AML-193 (cell line): ENCODE data around the gene L3MBTL4.
"Not testable (repeated sequence)": the region's sequence is repeated elsewhere in the genome, so short reads cannot be mapped to it uniquely, and the experiment has no call there.

Experiments
- DNase-seq, 2 experiments: peaks; one replicate each; lab custom pipeline; 2025; lab: John Stamatoyannopoulos, UW

L3MBTL4 gene

DNA sequence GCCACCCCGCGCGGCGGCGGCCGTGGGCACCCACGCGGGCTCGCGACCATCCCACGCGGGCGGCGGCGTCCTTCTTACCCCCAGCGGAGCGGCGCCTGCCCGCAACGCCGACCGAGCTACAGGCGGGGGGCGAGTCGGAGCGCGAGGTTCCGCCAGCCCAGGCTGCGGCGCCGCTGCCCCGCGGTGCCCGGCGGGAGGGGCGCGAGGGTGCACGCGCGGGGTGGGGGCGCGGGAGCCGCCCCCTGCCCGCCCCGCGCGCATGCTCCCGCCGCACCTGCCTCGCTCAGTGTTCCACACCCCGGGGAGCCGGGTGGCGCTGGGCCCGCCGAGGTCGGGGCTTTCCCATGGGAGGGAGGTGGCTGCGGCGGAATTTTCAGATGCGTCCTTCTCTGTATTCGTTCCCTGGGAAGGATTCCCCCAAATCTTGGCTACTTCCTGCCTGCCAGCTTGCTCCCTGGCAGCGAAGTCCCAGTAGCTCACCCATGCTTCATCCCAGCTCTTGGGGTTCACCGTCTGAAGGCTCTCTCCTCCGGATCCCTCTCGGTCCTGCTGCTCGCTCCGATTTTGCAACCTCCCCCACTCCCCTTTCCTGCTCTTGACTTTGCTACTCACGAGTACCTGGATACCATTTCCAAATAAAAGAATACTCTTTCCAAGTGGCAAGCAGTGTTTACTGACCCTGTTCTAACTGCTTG, at the start of gene L3MBTL4:
L3MBTL4 (minus strand) TSS at position 189 of the 695 bp plus-strand sequence. CDS start 103,286 bp downstream, outside the sequence.
- peak; percentile 22 to 46 for DNase-seq

DNA sequence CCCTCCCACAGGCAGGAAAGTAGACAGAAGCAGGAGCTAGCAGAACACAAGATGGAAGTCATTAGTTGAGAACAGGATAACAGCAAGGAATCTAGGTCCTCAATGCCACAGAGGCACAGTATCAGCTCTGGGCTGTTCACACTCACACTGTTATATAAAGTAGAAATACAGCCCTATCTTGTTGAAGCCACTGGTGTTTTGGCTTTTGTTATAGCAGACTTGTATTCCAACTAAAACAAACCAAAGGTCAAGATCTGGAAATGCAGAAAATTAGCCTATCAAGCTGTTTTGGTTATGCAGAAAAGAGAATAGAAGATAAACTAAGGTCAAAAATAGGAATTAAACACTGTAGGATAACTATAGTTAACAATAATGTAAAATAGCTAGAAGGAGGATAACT, 37.5 kb upstream of the L3MBTL4 start:
- DNase-seq: no peak

DNA sequence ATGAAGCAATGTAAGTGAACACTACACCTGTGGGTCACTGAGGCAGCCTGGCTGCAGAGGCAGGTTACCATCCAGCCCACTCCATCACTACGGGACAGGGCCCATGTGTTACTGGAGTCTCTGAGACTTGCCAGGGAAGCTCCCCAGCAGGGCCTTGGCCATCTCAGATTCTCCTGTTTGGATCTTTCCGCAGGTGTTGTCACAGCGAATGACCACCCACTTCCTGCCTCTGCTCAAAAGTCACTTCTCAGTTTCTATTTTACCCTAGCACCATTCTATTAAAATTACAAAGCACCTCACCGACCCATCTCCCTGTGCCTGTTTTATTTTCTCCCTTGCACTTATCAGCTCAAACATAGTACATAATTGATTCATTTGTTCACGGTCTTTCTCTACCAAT, 34.5 kb upstream of the L3MBTL4 start:
- no peak for DNase-seq

DNA sequence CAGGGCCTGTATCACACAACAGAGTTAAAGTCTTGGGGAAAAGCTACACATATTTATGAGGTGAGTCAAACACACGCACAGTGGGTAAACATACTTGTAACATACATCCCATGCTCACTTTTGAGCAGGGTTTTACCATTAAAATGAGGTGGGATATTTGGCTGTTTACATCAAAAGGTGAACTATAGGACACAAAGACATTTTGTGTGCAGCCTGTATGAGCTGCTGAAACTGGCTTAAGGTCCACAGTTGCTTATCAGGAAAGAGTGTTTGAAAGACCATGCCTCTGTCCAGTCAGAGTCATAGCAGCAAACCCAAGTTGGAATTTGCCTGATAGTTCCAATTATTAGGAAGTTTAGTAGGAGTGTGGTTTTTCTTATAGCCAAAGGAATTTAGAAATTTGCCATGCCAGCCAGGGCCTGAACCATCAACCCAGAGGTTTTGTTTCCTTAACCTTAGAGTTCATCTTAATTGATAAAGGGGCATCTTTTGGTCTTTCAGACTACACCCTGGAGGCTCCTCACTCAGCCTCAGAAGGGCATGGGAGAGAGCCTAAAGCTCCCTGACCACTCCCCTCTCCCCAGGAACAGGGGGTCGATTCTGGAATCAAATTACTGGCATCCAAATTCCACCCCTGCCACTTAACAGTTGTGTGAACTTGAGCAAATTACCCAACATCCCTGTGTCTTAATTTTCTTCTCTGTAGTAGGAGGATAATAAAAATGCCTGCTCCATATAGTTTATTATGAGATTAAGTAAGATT, 29.9 kb upstream of the L3MBTL4 start:
- no peak for DNase-seq

DNA sequence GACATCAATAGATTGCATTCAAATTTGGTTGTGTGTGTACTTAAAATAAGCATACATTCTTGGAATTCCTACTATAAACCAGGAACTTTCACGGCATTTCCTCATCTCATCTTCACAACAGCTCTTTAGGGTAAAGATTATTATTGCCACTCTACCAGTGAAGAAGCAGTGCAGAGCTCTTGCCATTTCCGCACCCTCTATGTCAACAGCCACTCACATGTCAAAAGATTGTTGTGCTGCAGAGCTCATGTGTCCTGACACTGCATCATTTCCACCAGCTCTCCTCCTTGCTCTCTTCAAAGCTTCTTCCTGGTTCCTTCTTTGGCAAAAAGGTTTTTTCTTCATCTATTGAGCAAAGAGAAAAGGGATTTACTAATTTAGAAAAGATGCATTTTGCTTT, 26.5 kb upstream of the L3MBTL4 start:
- DNase-seq: no peak

DNA sequence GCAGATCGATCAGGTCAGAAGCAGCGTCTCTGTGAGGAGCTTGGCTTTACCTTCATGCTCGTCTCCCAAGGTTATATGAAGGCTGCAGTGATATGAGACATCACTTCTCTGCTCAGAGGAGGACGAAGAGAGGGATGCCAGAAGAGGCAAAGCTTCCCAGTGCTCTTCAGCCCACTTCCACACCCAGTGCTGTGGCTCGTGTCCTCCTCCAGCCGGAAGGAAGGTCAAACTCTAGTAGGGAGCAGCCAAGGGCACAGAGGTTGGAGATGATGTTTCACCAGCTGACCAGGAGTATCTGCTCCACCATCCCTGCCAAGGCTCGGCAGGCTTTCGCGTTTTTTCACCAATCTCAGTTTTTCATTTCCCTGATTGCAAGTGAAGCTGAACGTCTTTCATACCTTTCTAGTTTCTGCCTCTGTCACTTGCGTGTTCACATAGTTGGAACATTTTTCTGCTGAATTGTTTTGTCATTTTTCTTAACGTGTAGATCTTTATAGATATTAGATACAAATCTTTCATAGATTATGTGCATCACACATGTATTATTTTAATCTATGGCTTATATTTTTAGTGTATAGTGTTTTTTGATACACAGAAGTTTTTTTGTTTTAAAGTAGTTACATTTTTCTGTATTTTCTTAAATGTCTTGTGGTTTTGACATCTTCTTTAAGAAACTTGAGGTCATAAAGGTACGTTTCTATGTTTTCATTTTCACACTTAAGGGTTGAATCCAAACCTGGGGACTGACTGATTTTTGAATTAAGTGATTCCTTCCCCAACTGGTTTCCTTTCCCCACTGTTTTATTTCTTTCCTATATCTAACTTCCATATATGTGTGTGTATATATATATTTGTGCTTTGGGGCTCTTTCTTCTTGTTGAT, 23.5 kb upstream of the L3MBTL4 start:
- no peak for DNase-seq

DNA sequence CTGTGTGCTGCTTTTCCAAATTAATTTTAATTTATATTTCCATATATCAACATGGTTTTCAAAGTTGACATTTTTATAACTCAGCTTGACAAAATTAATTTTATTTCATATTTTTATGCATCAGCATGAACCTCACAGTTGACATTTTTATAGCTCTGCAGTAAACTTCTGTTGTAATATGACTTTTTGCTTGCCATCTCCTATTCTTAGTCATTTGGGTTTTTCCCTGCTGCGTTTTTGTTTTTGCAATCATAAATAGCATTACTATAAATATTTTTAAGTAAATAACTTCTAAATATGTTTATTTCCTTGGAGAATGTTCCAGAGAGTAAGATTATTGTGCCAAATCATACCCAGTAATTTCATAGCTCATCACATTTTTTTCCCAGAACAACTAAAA, 21.0 kb upstream of the L3MBTL4 start:
- no peak for DNase-seq

DNA sequence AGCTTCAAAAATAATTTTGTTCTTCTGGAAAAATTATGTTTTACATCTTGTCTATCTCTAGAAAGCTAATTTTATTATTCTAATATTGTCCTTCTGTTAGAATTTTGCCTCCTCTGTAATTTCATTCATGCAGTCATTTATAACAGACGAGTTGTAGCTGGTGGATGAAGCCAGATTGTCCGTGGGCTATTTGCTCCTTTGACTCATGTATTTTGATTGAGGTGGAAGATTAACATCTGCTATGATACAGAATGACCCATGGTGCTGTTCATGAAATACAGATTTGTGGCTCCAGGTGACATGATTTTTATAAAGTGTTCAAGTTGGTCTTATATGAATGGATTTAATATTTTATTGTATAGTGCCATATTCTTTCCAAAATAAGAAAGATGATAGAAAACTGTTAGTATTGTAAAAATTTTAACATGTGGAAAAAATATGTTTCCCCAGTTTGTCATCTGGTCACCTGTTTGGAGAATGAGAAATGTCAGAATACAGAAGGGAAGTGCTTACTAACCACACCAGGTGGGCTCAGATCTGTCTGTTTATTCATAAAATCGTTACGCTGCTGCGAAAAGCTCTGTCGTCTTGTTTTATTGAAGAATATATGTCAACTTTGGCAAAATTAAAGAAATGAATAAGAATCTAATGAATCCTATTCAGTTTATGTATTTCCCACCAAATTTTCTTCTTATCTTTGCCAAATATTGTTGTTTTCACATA, 20.4 kb upstream of the L3MBTL4 start:
- DNase-seq: no peak

DNA sequence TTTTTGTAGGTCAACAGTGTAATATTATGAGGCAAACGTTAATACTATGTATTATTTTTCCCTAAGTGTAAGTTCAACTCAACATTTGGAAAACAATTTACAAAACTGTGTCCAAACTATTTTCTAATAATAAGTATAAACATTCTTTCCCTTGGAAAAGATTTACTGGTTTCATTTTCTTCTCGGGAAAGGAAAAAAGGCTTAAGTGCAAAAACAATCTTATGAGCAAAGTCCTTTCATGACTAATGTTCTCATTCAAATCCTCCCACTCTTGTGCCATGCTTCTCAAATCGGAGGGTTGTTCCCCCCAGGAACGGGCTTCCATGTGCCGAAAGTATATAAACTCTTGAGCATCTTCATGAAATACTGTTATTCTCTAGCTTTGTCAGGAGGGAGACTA, 19.8 kb upstream of the L3MBTL4 start:
- no peak for DNase-seq

DNA sequence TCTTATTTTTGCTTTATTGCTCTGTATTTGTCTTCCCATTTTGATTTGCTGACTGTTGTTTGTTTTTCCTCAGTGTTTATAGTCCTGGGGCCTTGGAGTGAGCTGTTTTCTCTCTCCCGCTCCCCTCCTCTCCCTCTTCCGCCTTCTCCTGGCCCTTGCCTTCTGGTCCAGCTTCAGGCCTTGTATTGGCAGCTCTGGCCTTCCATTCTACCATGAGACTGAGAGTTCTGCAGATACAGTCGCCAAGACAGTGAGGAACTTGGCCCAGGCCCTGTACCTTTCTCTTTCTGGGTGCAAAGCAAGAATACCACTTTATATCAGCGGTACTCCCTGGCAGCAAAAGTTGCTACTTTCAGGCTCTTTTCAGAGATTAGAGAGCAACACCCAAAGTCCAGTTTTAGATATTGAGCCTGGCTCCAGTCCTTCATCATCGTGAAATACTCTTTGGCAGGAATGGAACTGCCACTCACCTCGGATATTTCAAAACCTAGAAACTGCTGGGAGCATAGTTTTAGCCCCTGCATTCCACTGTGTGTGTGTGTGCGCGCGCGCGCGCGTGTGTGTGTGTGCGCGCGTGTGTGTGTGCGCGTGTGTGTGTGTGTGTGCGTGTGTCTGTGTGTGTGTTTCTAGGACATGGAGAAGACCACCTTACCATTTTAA, 17.1 kb upstream of the L3MBTL4 start:
- no peak for DNase-seq

DNA sequence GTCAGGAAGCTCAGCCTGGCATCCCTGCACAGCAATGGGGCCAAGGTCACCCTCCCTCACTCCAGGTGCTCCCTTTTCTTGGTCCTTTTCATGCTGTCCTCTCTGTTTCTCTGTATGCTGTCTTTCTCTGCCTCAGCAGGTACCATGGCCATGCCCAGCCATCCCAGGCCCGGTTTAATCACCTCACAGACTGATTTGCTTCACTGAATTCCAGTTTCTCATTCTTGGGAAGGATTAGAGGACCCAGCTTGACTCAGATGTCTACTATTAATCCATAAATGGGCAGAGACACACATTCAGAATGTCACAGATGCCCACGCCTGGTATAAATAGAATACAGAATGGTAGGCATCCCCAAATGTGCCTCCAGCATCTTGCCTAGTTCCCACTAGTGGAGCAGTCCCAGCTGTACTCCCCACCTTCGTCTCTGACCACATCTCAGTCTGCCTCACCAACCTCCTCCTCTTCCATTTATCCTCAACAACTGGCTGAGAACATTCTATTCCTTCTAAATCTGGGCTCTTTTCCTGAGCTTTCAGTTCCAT, 14.2 kb upstream of the L3MBTL4 start:
- no peak for DNase-seq

DNA sequence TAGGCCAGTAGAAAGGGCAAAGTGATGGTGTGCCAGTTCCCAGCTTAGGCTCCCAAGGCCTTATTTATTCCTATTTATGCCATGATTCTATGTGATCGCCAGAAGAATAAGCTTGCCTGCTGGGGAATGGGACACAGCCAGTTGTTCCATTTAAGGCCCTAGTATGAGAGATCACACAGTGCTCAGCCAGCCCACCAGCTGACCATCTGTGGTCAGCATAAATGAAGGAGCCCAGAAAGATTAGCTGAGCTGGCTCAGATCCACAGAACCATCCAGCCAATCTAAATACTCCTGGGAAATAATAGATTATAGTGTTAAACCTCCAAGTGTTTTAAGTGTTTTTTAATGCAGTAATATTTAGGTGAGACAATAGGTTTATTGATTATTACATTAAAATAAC, 12.6 kb upstream of the L3MBTL4 start:
- no peak for DNase-seq

DNA sequence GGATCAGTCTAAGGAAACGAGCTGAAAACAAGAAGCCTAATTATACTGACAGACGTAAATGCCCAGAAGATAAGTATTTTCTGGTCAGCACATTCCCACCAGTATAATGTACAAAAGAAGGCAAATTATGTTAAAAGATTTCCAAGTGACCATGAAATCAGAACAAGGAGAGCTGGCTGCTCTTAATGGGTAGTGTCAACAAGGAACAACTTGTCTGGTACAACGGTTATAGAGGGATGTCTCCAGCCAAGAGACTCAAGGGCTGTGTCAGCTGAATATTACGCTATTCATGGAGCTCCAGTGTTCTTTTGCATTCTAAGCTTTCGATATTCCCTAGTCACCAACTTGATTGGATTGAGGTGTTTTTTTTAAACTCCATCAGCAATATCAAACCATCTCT, 8.6 kb upstream of the L3MBTL4 start:
- no peak for DNase-seq

DNA sequence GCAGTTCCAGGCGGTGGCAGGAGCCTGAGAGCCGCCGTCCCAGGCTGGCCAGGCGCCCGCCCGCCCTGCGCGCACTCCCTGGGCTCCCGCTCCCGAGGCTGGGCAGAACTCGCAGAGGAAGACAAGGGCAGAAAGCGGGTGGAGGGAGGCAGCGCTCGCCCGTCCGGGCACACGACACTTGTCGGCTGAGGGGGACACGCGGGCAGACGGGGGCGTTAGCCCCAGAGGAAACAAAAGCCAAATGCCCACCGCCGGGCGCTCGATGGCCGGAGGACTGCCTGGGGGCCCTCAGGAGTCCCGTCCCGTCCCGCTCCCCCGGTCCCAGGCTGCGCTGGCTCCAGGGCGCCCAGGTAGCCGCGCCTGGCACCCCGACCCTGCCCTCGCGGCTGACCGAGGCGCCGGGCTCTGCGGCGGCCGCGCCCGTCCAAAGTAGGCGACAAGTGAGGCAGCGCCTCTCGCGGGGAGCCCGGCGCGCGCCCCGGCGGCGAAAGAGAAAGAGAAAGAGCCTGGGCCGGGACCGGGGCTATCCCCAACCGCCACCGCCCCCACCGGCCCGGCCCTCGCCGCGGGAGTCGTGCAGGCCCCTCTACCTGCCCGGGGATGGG, 491 bp downstream of the L3MBTL4 start:
- peak in 1 of 2 experiments; percentile 9 for DNase-seq

DNA sequence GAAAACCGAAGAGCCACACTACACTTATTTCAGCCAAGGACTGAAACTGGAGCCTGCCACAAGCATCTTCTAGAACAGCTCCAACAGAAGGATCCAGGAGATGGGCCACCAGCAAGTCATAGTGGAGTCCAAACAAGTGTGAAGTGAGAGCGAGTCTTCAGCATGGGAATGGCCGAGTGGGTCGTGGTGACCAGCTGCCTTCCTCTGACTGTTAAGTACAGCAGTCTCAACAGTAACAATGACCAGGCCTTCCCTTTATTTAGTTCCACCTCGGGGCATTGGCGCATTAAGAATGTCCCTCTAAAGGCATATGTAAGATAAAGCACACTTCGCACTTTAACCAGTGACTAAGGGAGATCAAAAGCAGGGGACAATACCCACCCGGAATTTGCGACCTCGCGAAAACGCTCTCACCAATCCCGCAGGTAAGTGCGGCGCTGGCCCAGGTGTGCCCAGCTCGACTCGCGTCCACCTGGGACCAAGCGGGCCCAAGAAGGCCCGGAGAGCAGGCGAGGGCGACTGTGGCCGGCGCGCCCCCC, 1.1 kb downstream of the L3MBTL4 start:
- DNase-seq: no peak

DNA sequence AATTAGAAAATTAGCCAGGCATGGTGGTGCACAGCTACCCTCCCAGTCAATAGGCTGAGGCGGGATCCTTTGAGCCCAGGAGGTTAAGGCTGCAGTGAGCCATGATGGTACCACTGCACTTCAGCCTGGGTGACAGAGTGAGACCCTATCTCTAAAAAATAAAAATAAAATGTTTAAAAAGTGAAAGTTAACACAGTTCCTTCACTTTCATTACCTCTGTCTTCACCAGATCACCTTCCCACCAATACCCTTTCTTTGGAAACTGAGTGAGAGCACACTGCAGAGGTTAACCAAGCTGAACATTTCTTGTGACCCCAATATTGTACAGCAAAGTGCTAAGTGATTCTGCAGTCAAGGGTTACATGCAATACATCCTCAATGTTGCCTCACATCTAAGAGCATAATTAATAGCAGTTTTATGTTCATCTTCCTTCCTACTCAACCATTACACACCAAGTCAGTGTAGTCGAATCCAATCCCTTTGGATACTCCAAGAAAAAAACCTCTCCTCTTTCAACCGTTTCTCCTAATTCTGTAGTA, 1.7 kb downstream of the L3MBTL4 start:
- peak; percentile 38 to 72 for DNase-seq

DNA sequence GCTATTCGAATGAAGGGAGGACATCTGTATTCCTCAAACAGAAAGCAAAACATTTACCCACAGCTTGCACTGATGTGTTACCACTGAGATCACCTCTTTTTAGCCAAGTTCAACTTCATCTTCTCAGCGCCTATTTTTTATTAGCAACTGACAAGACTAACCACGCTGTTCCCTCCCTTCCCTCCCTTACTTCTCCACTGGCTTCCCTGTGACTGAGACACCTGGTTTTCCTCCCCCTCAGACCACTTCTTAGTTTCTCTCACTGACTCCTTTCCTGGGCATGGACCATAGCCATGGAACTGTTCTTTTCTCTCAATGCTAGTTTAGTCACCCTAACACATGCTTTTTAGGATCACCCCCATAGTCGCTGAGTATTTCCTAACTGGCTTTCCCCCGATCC, 3.3 kb downstream of the L3MBTL4 start:
- DNase-seq: no peak

DNA sequence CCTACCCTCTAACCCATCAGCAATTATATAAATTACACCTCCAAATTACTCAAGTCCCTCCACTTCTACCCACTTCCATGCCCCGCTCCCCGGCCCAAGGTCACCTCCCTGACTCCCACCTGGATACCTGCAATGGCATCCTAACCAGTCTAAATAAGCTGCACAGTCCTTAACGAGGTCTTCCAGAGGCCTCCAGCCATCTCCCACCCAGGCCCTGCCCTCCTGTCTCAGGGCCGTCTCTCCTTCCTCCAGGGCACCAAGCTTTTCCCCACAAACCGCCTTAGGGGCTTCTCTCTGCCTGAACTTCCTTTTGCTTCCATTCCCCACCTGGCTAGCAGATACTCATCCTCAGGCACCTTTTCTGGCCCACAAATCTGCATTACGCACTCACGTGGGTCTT, 4.8 kb downstream of the L3MBTL4 start:
- DNase-seq: no peak

DNA sequence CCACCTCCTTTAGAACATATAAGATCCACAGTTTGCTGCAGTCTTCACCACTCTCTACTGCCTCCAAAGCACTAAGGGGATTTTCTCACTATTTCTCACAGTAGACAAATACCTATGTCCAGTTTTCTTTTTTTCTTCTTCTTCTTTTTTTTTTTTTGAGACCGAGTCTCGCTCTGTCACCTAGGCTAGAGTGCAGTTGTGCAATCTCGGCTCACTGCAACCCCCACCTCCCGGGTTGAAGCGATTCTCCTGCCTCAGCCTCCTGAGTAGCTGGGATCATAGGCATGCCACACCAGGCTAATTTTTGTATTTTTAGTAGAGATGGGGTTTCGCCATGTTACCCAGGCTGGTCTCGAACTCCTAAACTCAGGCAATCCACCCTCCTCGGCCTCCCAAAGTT, 6.2 kb downstream of the L3MBTL4 start:
- not testable (repeated sequence) for DNase-seq

DNA sequence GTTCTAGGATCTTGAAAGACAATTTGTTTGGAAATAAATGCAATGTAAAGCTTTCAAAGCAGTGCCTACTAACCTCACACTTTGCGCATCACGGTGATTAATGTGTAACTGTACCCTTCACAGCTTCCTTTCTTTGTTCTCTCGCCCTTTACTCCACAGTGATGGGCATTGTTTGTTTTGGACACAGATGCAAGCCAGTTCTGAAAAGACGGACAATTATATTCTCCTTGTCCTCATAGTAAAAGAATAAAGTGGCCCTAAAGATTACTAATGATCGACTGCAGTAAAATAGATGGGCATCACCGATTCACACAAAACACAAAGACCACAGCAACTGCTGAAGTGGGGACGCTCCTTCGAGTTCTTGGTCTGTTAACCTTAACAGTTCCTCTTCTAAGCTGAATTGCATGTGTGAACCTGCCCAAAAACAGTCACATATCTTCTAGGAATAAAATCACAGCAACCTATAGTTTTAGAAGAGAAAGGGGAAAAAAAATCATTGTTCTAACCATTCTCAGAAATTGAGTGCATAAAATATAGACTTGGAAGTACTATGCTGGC, 7.7 kb downstream of the L3MBTL4 start:
- no peak for DNase-seq
